HFF-Myc (cell line): Measurements from ENCODE around the gene DIDO1.

ENCODE experiments used
- DNase-seq: peaks from one replicate; pipeline ENCODE4 v3.0.0-alpha.2; 2011; ENCODE audit warnings: low read depth; ENCODE audit errors: extremely low read depth
- H3K4me3 ChIP-seq: replicated peaks from 2 replicates; pipeline ENCODE4 v1.5.1; 2011; ENCODE audit warnings: low read depth, mild to moderate bottlenecking, control low read depth, low read length
- CTCF ChIP-seq: IDR thresholded peaks from 2 replicates; pipeline ENCODE4 v1.5.1; 2012; ENCODE audit warnings: mild to moderate bottlenecking, low read depth, low read length, control low read depth; ENCODE audit errors: missing control alignments

Gene DIDO1

DNA sequence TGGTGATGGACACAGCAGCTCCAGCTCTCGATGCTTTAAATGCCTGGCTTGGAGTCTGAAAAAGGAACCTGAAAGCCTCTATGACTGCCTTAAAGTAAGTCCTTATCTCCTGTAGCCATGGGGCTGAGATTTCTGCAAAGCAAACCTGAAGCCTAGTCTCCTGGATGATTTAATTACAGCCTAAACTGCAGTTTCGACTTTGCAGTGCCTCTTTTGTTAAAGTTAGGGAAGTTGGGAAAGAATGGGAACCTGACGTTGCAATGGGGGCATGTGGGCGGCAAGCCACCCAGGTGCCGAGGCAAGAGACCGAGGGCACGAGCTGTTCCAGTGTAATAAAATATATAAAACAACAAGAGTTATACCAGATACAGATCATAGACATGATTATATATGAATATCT lies 53.0 kb downstream of the DIDO1 start:
- no peak for TF ChIP-seq CTCF
- DNase-seq, result no peak
- no peak overlapping the region for H3K4me3 ChIP-seq

GRCh38 chr20:62872862-62873261 lies 53.4 kb downstream of the DIDO1 start:
- TF ChIP-seq CTCF, result no peak
- H3K4me3 ChIP-seq, result no peak overlapping the region
- DNase-seq, result no peak

DNA sequence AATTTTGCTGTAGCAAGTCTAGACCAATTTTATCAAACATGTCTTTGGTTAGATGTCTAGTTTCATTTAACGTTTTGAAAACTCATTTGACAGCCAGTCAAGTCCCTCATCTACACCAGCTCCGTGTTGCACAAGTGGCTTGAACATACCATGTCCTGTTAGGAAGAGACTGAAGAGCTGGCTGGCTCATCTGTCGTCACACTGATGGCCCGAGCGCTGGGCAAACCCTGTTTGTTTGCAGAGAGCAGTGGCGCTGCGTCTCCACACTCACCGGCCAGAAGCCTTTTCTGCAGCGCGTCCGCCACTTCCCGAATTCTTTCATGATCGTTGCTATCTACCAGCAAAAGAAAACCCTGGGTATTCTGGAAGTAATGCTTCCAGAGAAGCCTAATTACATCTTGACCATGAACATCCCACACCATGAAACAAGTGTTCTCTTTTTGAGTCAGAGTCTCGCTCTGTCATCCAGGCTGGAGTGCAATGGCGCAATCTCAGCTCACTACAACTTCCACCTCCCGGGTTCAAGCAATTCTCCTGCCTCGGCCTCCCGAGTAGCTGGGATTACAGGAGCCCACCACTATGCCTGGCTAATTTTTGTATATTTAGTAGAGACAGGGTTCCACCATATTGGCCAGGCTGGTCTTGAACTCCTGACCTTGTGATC lies 54.0 kb downstream of the DIDO1 start:
- TF ChIP-seq CTCF, result no peak
- no peak overlapping the region for H3K4me3 ChIP-seq
- no peak for DNase-seq

DNA sequence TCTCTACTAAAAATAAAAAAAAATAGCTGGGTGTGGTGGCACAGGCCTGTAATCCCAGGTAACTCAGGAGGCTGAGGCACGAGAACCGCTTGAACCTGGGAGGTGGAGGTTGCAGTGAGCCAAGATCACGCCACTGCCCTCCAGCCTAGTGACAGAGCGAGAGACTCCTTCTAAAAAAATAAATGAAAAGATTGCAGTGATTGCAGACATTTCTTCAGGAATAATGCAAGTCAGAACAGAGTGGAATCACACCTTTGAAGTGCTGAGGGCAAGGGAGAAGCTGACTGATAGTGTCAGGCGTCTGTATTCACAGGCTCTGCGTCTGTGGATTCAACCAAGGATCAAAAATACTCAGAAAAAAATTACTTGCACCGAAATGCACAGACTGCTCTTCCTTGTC lies 62.1 kb downstream of the DIDO1 start:
- no peak overlapping the region for H3K4me3 ChIP-seq
- DNase-seq, result no peak
- TF ChIP-seq CTCF, result no peak

DNA sequence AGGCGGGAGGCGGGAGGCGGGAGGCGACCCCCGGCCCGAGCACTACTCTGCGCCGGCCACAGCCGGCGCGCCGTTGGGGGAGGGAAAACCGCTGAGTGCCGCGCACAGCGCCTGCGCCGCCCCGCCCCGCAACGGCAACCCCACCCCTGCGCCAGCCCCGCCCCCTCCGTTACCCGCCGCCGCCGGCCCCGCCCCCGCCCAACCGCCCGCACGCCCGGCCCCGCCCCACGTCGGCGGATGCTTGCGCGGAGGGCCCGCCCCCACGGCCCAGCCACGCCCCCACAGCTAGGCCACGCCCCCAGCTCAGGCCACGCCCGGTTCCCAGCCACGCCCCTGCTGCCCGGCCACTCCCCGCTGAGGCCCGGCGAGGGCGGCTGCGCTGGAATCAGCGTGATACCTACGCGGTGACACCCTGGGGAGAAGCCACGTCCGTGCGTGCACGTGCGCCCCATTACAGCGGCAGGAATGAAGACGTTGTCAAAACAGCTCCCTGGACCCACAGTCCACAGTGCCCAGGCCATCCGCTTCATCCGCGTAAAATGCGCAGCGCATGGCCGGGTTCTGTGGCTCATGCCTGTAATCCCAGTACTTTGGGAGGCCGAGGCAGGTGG lies 64.5 kb downstream of the DIDO1 start, which contains the start of gene TCFL5:
TSS of gene TCFL5 (minus strand) at position 97 of the 611 bp plus-strand sequence. CDS start 152 bp downstream, outside the sequence.
- no peak for TF ChIP-seq CTCF
- DNase-seq, result peak; percentile 59
- peak within 1 kb of the TSS; percentile 67 for H3K4me3 ChIP-seq

DNA sequence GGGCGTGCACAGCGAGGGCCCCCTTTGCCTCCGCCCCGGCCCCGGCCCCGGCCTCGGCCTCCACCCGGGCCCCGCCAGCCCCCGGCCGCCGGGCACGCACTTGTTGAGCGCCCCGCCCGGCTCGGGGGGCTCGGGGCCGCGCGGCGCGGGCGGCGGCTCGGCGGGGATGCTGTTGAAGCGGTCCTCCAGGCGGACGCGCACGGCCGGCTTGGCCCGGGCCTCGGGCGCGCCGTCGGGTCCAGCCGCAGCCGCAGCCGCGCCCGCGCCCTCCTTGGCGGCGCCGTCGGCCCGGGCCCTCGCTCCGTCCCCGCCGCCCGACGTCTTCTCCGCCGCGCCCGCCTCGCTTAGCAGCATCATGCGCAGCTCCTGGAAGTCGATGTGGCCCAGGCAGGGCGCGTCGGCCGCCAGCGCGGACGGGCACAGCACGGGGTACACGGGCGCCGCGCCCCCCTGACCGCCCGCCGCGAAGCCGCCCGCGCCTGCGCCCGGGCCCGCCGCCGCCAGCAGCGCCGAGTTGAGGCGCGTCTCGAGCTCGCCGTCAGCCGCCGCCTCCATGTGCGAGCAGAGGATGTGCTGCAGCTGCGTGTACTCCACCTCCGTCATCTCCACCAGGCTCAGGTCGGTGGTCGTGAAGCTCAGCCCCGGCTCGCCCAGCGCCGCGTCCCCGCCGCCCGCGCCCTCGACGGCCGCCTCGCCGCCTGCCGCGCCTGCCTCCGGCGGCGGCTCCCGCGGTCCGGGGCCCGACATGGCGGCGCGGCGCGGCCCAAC lies 65.2 kb downstream of the DIDO1 start:
- TF ChIP-seq CTCF, result no peak
- H3K4me3 ChIP-seq, result peak overlapping the region; percentile 67
- DNase-seq, result no peak
